ENCODE results near the gene ANTXR1. TPM values are rescaled to one million over a fixed set of nuclear protein-coding genes. Genes with fewer than 3 reads are reported as not detected.

The ANTXR1 gene
- total and polyA plus RNA-seq, 9 of the 15 experiments (the other 6 are each of a cell fraction or from before 2014, with no cell fraction given) = 0.07 to 1.00 (median 0.54) TPM

DNA sequence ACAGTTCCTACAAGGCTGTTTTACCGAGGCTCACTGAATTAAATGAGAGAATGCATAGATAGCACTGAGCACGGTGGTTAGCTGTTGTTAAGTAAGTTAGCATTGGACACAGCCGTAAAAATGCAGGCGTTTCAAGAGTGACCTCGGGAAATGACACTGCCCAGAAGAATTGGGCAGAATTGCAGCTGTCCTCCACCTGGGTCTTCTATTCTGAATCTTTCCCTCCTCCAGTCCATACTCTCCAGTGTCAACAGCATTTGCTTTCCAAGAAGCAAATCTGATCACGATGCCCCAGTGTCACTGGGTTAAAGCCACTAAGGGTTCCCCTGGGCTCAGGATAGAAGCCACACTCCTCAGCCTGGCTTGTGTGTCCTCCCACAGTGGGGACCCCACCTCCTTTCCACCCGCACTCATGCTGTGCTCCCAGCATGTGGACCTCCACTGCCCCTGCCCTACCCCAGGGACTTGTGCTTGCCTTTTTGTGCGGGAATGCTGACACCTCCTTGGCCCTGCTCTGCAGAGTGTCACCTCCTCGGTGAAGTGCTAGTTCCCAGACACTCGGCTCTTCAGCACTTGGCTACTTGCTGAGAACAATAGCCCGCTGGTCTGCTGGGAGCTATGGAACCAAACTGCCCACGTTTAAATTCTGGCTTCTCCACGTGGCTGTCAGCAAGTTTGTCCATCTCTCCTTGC, 135.0 kb downstream of the ANTXR1 start (continued):
- TF ChIP-seq, protein P1, sequence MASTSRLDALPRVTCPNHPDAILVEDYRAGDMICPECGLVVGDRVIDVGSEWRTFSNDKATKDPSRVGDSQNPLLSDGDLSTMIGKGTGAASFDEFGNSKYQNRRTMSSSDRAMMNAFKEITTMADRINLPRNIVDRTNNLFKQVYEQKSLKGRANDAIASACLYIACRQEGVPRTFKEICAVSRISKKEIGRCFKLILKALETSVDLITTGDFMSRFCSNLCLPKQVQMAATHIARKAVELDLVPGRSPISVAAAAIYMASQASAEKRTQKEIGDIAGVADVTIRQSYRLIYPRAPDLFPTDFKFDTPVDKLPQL (IDR thresholded peaks at IDR 0.05; ENCODE audit: extremely low read depth, insufficient read length) = no peak
- TF ChIP-seq CHD1 (IDR thresholded peaks at IDR 0.05; ENCODE audit: low read length) (no peak), EWSR1 (IDR thresholded peaks at IDR 0.05; ENCODE audit: borderline replicate concordance, low read depth, partially characterized antibody) (no peak), RAD51 (IDR thresholded peaks at IDR 0.05; ENCODE audit: borderline replicate concordance, low read depth) (no peak), ZFPM2 (CRISPR knock-in tag; IDR thresholded peaks at IDR 0.05) (no peak)

GRCh38 chr2:69149631-69150215, 136.7 kb downstream of the ANTXR1 start:
- peak; percentile 91 for TF ChIP-seq ZNF766 (CRISPR knock-in tag; conservative IDR thresholded peaks at IDR 0.05)
- TF ChIP-seq NEUROD1 (IDR thresholded peaks at IDR 0.05; ENCODE audit: borderline replicate concordance, low read depth, low read length, partially characterized antibody) = no peak
- POLR2A ChIA-PET = interaction anchor here (0.9 to 1.1 kb wide), 2 partner anchors 15 to 28 kb away, joined by 3 to 4 read pairs; no protein-coding TSS in a partner anchor
- Histone ChIP-seq H3K79me2 (ENCODE audit: control insufficient read depth, insufficient read depth, low read length) (no peaks in the 10 kb centered on the region), H3K4me3 (no peak overlapping the region), H3K9me3 (replicated peaks; ENCODE audit: control insufficient read depth, insufficient read depth, low read depth, low read length) (no peaks in the 10 kb centered on the region), H3K27me3 (ENCODE audit: control insufficient read depth in 2 of 2, insufficient read depth in 2 of 2, low read length in 2 of 2) (peaks cover 25 to 56% of the 10 kb centered on the region in 2 experiments), H3K9me1 (ENCODE audit: control insufficient read depth, insufficient read depth, low read length) (no peaks in the 10 kb centered on the region), H3K4me2 (ENCODE audit: insufficient read depth, low read length) (no peak overlapping the region), H3K9ac (ENCODE audit: insufficient read depth in 1 of 2, low read depth in 2 of 2, low read length in 2 of 2) (no peak overlapping the region), H2AFZ (ENCODE audit: low read depth, low read length) (no peak overlapping the region), H3K4me1 (replicated peaks in 1 of 2; ENCODE audit: control insufficient read depth in 2 of 2, insufficient read depth in 2 of 2, low read length in 2 of 2) (no peaks in the 10 kb centered on the region), H3K27ac (ENCODE audit: extremely low read depth, low read depth, low read length) (no peak overlapping the region), H4K20me1 (replicated peaks; ENCODE audit: control insufficient read depth, insufficient read depth, low read length) (no peaks in the 10 kb centered on the region), H3K36me3 (ENCODE audit: control insufficient read depth, insufficient read depth, low read length) (no peaks in the 10 kb centered on the region)
- WGBS (ENCODE audit: insufficient coverage, low coverage, missing lambda C conversion rate) = 0% methylated on average over 4 of the region's 7 CpGs
- DNase-seq (ENCODE audit: extremely low read depth in 1 of 4, low spot score in 3 of 4) = no peak
- in situ Hi-C loops (cut with MboI) (no loop called here), intact Hi-C loops (cut with micrococcal nuclease) (no loop called here)
- ATAC-seq = no peak
- no TSS peak for BruUV-seq (replicated peaks)
- CTCF ChIA-PET (ENCODE audit: low intra/inter-chr PET ratio) = no interaction called here
- no peak for FAIRE-seq
